Activated T-cell treated with anti-CD3 and anti-CD28 coated beads for 4 hours (primary cell): ENCODE data around the gene KLF12.

Experiments
- DNase-seq: peaks from one replicate; pipeline ENCODE4 v3.0.0-alpha.2; 2020

Gene KLF12

GRCh38 chr13:74134777-74135325 is 647 bp upstream of the KLF12 start:
- DNase-seq, result peak; percentile 51

DNA sequence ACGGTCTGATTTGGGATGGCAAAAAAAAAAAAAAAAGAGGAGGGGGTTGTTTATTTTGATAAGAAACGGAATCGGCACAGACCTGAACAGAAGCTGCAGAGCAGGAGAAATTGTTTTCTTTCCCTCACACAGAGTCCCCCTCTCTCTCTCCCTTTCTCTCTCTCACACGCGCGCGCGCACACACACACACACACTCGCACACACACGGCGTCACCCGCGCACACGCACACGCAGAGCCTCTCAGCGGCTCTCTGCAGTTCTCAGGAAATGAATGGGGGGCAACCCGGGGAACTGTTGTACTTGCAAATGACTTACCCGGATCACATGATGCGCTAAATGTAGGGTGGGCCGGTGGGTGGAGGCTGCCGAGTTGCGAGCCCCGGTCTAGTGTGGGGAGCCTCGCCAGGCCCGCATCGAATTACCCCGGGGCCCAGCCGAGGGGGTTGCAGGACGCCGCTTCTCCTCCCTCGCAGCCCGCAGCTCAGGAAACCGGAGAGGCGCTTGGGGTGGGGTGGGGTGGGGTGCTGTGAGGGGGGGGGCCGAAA is 475 bp downstream of the KLF12 start:
- DNase-seq, result peak; percentile 79

DNA sequence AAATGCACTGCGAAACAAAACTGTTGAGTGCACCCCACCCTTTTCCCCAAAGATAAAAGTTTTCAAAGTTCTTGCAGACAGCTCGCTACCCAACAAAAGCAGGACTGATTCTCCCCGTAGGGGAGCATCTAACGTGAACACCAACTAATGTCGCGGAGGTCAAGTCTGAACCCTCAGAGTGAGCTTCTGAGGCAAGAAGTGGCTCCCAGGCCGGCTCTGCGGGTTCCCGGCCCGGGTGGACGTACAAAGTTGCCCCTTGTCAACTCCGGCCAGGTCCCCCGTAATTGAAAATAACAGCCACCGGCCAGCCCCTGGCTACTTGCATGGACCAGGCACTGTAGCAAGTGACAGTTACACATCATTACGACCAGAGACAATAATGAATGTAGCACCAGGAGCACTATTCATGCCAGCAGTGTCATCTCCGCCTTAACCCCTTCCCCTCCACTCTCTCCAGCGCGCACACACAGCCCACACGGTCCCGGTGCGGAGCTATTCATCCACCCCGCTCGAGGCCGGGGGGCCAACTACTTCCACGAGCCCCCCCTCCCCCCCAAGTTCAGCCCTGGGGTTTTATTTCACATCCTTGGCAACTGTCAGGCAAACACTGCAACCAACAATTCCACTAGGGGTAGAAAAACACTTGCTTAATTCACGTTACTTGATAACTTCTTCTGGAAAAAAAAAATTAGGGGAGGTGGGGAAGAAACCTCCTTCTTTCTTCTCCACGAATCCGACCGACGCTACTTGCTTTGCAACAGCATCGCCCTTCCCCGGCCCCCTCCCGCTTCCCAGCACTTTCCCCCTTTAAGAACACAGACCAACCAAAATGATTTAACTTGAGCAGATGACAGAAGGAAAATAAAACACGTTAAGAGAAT is 1.2 kb downstream of the KLF12 start:
- DNase-seq, result peak; percentile 14

- DNase-seq, result peak; percentile 17
Measured at GRCh38 chr13:74132152-74132775, 1.9 kb downstream of the KLF12 start.

DNA sequence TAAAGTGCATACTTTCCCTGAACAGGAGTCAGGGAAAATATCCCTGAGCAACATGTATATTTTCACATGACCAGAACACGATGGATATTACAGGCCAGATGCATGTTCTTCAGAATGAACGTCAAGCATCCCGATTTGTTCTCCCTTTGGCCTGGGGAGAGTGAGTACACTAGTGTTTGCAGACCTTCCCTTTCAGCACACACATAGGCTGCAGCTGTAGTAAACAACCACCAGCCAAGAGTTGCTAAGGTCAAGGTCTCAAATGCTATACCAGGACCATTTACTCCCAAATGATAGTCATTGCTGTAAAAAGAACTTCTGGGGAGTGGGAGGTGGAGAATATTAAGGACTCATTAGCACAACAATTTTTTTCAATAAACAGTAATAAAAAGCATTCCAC is 3.0 kb downstream of the KLF12 start:
- no peak for DNase-seq

GRCh38 chr13:74129500-74130191 is 4.6 kb downstream of the KLF12 start:
- no peak for DNase-seq

- no peak for DNase-seq
Measured at GRCh38 chr13:74128156-74128767, 5.9 kb downstream of the KLF12 start.

DNA sequence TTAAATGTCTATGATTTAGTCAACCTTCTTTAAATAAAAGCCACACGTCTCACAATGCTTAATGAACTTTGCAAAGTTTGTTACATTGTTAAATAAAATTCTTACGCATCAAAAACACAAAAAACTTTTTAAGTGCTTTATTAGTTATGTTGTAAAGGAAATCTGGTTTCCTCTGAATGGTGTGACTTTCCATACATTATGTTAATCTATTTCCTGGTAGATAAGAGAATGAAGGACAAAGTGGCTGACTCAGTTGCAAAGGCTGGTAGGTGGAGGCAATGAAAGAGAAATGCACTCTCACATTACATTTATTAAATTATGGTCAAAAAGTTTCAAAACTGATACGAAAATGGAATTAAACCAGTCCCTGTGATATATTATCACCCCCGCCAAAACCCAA is 15.9 kb downstream of the KLF12 start:
- DNase-seq, result no peak

- DNase-seq, result no peak
Measured at GRCh38 chr13:74117207-74117705, 16.9 kb downstream of the KLF12 start.

GRCh38 chr13:74115133-74115532 is 19.1 kb downstream of the KLF12 start:
- no peak for DNase-seq

- DNase-seq, result no peak
Measured at GRCh38 chr13:74114641-74115040, 19.6 kb downstream of the KLF12 start.

DNA sequence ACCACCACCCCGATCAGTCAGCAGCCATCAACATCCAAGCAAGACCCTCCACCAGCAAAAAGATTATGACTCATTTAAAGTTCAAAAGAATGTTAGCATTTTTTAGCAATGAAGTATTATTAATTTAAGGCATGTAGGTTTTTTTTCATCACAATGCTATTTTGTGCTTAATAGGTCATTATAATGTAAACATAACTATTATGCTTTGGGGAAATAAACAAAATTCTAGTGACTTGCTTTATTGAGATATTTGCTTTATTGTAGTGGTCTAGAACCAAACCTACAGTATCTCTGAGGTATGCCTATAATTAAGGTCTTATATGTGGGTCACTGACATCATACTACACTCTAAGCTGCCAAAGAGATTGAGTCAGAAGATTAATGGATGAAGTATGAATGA is 20.0 kb downstream of the KLF12 start:
- no peak for DNase-seq

- no peak for DNase-seq
Measured at GRCh38 chr13:74111901-74112824, 22.0 kb downstream of the KLF12 start.

DNA sequence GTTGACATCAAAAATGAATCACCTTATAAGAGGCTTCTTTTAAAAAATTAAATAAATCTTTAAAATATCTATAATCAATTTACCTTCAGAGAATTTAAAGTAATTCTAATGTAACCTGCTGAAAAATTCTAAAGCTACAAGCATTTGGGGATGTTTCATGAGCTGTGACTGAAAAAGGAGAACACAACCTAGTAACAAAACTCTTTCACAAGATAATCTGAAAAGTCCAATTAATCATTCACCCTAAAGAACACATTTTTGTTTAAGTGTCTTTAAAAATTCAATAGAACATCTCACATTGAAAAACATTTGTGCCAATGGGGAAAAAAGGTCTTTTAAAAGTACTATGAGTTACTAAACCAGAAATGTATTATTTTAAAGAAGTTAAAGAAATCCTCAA is 22.8 kb downstream of the KLF12 start:
- no peak for DNase-seq

GRCh38 chr13:74110053-74110452 is 24.2 kb downstream of the KLF12 start:
- DNase-seq, result no peak

DNA sequence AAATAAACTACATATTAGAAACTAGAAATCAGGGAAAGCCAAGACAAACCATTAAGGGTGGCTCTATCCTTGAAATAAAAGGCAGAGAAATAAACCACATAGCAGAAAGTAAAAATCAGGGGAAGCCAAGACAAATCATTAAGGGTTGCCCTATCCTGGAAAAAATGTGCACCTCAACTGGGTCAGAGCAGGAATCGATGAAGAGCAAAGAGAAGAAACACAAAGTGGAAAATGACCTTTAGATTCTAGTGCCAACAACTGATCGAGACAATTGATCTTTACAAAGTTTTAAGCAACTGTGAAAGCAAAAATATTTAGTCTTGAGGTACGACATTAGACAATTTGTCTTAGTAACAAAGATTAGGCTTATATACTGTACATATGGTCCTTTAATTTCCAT is 26.6 kb downstream of the KLF12 start:
- no peak for DNase-seq

- no peak for DNase-seq
Measured at GRCh38 chr13:74105871-74106270, 28.3 kb downstream of the KLF12 start.

DNA sequence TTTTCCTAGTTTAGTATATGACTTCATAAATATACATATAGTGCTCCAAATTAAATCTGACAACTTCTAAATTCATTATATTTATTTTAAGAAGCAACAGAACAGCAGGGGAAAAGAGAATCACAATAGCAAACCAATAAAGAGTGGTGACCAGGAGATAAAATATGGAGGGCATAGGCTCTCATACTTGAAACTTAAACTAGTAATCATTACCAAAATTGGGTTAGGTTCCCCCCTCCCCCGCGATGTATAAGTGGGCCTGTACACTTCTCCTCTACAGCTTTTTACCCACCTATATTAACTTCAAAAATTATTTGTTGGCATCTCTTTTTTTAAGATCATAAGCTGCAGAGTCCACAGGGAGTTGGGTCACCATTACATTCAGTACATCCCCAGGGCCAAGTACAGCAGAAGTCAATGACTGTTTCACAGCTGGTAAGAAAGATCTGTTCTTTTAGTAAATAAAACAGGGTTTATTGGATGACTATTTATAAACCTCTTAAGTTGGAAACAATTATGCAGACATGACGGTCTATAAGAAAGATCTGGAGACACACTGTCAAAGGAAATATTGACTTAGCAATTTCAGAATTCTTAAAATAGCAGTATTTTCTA is 29.4 kb downstream of the KLF12 start:
- no peak for DNase-seq

DNA sequence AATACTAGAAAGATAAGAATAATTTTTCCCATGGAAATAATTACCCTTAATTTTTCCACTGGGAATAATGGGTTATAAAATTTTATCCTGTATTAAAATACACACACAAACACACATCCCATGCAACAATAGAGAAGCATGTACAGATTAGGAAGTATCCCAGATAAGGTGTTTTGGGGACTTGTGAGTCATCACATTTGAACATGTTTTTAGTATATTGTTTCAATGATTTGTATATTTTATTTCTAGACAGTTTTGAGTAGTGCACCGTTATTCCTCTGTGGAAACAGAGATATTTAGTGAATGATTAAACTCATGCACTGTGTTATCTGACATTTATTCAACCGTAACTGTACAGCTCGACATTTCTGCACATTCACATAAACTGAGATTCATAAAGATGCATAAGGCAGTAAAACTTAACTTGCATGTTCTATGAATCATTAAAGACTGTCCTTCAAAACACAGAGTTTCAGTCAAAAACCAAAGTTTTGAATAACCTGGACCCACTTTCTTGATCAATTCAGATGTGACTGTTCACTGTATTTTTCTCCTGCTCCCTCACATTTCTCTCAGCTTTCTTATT is 30.1 kb downstream of the KLF12 start:
- no peak for DNase-seq

- DNase-seq, result no peak
Measured at GRCh38 chr13:74103196-74103595, 31.0 kb downstream of the KLF12 start.

DNA sequence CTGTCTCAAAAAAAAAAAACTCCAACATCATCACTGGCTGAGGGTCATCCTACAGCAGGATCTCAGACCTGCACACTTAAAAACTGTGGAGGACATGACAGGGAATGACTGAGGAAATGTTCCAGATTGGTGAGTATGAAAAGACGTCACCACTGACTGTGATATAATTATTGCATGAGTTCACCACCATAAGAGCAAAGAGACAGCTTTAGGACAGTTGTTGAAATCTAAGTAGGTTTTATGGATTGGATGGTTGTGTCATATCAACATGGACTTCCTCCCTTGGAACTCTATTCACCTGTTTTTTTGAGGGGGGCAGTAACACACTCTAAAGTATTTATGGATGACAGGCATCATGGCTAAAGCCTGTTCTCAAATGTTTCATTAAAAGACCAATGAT is 31.5 kb downstream of the KLF12 start:
- no peak for DNase-seq
